GM23338 (cell line): Measurements from ENCODE around the gene RRP1. TPM values are rescaled to one million over a fixed set of nuclear protein-coding genes. Genes with fewer than 3 reads are reported as not detected.
A peak's percentile ranks its signal among the peaks of the same experiment; 100 is the strongest.

ENCODE experiments used
- ATAC-seq: fragments of 200-7000 bp; cut with Tn5 transposase; 3 replicates; pipeline ENCODE4 v1.9.1; 2020
- DNase-seq: peaks from one replicate; pipeline ENCODE4 v3.0.0-alpha.2; 2015; ENCODE audit warnings: low spot score
- H2AFZ ChIP-seq: fragments of 200-600 bp; sonication (generic); 2 replicates; pipeline ENCODE4 v1.8.0; 2016; ENCODE audit warnings: antibody characterized with exemption, mild to moderate bottlenecking, moderate library complexity
- H3F3A ChIP-seq: fragments of 200-600 bp; sonication (generic); replicated peaks from 2 replicates; pipeline ENCODE4 v1.8.0; 2017; ENCODE audit warnings: antibody characterized with exemption, mixed run types, low read depth
- H3K27ac ChIP-seq: fragments of 200-600 bp; sonication (generic); 2 replicates; pipeline ENCODE4 v1.6.1; 2016; ENCODE audit warnings: low read depth
- H3K27me3 ChIP-seq: fragments of 200-600 bp; sonication (generic); 2 replicates; pipeline ENCODE4 v1.8.0; 2016; ENCODE audit warnings: mild to moderate bottlenecking, mixed run types, moderate library complexity; ENCODE audit not compliant: insufficient read depth
- H3K36me3 ChIP-seq: fragments of 200-600 bp; sonication (generic); 2 replicates; pipeline ENCODE4 v1.8.0; 2016; ENCODE audit warnings: mild to moderate bottlenecking; ENCODE audit not compliant: insufficient read depth
- H3K4me1 ChIP-seq: fragments of 200-600 bp; sonication (generic); 2 replicates; pipeline ENCODE4 v1.8.0; 2016; ENCODE audit warnings: mild to moderate bottlenecking, moderate library complexity; ENCODE audit not compliant: insufficient read depth
- H3K4me2 ChIP-seq: fragments of 200-600 bp; sonication (generic); 2 replicates; pipeline ENCODE4 v1.7.1; 2017; ENCODE audit warnings: mixed run types
- H3K4me3 ChIP-seq: fragments of 200-600 bp; sonication (generic); 2 replicates; pipeline ENCODE4 v1.6.1; 2016; ENCODE audit warnings: mixed run types
- H3K79me2 ChIP-seq: fragments of 200-600 bp; sonication (generic); replicated peaks from 2 replicates; pipeline ENCODE4 v1.8.0; 2017; ENCODE audit warnings: mild to moderate bottlenecking; ENCODE audit not compliant: insufficient read depth
- H3K9me2 ChIP-seq: fragments of 200-600 bp; sonication (generic); 2 replicates; pipeline ENCODE4 v1.8.0; 2017; ENCODE audit not compliant: insufficient read depth
- H4K20me1 ChIP-seq: fragments of 200-600 bp; sonication (generic); replicated peaks from 2 replicates; pipeline ENCODE4 v1.8.0; 2017; ENCODE audit warnings: mild to moderate bottlenecking; ENCODE audit not compliant: insufficient read depth
- H3K27ac Mint-ChIP-seq: 2 replicates; pipeline ENCODE4 v1.8.0; 2020; ENCODE audit warnings: inconsistent platforms, mild to moderate bottlenecking, moderate library complexity, mixed read lengths
- H3K27me3 Mint-ChIP-seq: 3 replicates; pipeline ENCODE4 v1.8.0; 2022; ENCODE audit warnings: low read depth, mild to moderate bottlenecking, moderate library complexity, mixed read lengths, inconsistent platforms; ENCODE audit not compliant: insufficient read depth, poor library complexity
- H3K36me3 Mint-ChIP-seq: 3 replicates; pipeline ENCODE4 v1.8.0; 2021; ENCODE audit warnings: low read depth, mild to moderate bottlenecking, inconsistent platforms, moderate library complexity, mixed read lengths
- H3K4me1 Mint-ChIP-seq: 3 replicates; pipeline ENCODE4 v1.8.0; 2020; ENCODE audit warnings: mild to moderate bottlenecking, inconsistent platforms, mixed read lengths
- H3K4me3 Mint-ChIP-seq: 3 replicates; pipeline ENCODE4 v1.8.0; 2021; ENCODE audit warnings: moderate library complexity, mild to moderate bottlenecking, inconsistent platforms, mixed read lengths
- H3K9me3 Mint-ChIP-seq: 3 replicates; pipeline ENCODE4 v1.8.0; 2020; ENCODE audit warnings: moderate library complexity, mild to moderate bottlenecking, inconsistent platforms, mixed read lengths
- CREB1 ChIP-seq: fragments of 250-450 bp; sonication (Bioruptor Pico); IDR thresholded peaks from 2 replicates; pipeline ENCODE4 v1.5.0; 2020; ENCODE audit warnings: low read depth, mild to moderate bottlenecking, moderate library complexity
- EZH2 ChIP-seq: fragments of 200-600 bp; sonication (generic); IDR thresholded peaks from one replicate; pipeline ENCODE4 v1.8.0; 2017; ENCODE audit warnings: antibody characterized with exemption, mild to moderate bottlenecking, low read depth; ENCODE audit not compliant: unreplicated experiment
- EZH2phosphoT487 ChIP-seq: fragments of 200-600 bp; sonication (generic); IDR thresholded peaks from one replicate; pipeline ENCODE4 v1.8.1; 2018; ENCODE audit warnings: antibody characterized with exemption; ENCODE audit not compliant: unreplicated experiment
- JUNB ChIP-seq: IDR thresholded peaks from one replicate; pipeline ENCODE4 v1.6.1; 2016; ENCODE audit warnings: antibody characterized with exemption; ENCODE audit not compliant: unreplicated experiment
- NANOG ChIP-seq: IDR thresholded peaks from 2 replicates; pipeline ENCODE4 v1.6.1; 2016; ENCODE audit warnings: antibody characterized with exemption, borderline replicate concordance
- POLR2AphosphoS5 ChIP-seq: IDR thresholded peaks from 2 replicates; pipeline ENCODE4 v1.6.1; 2016; ENCODE audit warnings: antibody characterized with exemption, low read depth
- ZNF114 ChIP-seq: fragments of 250-450 bp; sonication (Bioruptor Pico); IDR thresholded peaks from 2 replicates; pipeline ENCODE4 v1.5.0; 2020; ENCODE audit warnings: mild to moderate bottlenecking, moderate library complexity
- ZNF462 ChIP-seq: fragments of 250-450 bp; sonication (Bioruptor Pico); IDR thresholded peaks from 2 replicates; pipeline ENCODE4 v1.5.0; 2020; ENCODE audit warnings: mild to moderate bottlenecking, moderate library complexity
- polyA plus RNA-seq: library from polyadenylated mRNA; unstranded; fragments of >200 nt; fragmentation: Nextera tagmentation; extraction: Ambion mirVana; gene quantifications from 2 replicates; pipeline ENCODE4 v1.2.1, GENCODE V29; 2016
- total RNA-seq: library from RNA; depleted of rRNA; stranded (reverse); fragments of >200 nt; shearing (Covaris generic); gene quantifications from 2 replicates; pipeline ENCODE4 v1.2.3, GENCODE V29; 2014
- TF ChIP-seq, protein P1 (sequence below): IDR thresholded peaks from one replicate; pipeline ENCODE4 v1.6.1; 2018; ENCODE audit warnings: antibody characterized with exemption; ENCODE audit not compliant: unreplicated experiment
- TF ChIP-seq, protein P2 (sequence below), 2 experiments: fragments of 200-600 bp in 1 of 2; sonication (generic) in 1 of 2; conservative IDR thresholded peaks; 2 replicates each; pipeline versions ENCODE4 v1.5.1 to v1.6.1; 2016 to 2017; ENCODE audit warnings: antibody characterized with exemption in 2 of 2, low read depth in 2 of 2, mild to moderate bottlenecking in 2 of 2, moderate library complexity in 1 of 2
- TF ChIP-seq, protein P3 (sequence below): IDR thresholded peaks from 2 replicates; pipeline ENCODE4 v1.6.1; 2016; ENCODE audit warnings: antibody characterized with exemption

The RRP1 gene
- total and polyA plus RNA-seq, 2 experiments from 2014 or later, result 36.5 to 63.5 TPM

DNA sequence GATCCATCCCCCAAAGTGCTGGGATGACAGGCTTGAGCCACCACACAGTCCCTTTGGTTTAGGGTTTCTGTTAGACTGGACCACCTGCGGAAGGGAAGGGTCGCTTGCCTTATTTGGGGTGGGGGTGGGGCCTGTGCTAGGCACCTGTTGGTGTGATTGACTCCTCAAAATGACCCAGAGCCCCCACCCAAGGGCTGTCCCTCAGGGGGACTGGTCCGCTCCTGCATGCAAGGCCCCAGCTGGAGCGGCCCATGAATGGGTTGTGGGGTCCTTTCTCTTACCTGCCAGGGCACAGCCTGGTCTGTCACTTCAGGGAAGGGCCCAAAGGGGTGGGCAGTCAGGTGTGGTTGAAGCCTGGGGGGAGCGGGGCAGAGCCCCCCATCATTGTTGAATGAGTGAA, 11.4 kb upstream of the RRP1 start (continued):
- TF ChIP-seq, protein P1, sequence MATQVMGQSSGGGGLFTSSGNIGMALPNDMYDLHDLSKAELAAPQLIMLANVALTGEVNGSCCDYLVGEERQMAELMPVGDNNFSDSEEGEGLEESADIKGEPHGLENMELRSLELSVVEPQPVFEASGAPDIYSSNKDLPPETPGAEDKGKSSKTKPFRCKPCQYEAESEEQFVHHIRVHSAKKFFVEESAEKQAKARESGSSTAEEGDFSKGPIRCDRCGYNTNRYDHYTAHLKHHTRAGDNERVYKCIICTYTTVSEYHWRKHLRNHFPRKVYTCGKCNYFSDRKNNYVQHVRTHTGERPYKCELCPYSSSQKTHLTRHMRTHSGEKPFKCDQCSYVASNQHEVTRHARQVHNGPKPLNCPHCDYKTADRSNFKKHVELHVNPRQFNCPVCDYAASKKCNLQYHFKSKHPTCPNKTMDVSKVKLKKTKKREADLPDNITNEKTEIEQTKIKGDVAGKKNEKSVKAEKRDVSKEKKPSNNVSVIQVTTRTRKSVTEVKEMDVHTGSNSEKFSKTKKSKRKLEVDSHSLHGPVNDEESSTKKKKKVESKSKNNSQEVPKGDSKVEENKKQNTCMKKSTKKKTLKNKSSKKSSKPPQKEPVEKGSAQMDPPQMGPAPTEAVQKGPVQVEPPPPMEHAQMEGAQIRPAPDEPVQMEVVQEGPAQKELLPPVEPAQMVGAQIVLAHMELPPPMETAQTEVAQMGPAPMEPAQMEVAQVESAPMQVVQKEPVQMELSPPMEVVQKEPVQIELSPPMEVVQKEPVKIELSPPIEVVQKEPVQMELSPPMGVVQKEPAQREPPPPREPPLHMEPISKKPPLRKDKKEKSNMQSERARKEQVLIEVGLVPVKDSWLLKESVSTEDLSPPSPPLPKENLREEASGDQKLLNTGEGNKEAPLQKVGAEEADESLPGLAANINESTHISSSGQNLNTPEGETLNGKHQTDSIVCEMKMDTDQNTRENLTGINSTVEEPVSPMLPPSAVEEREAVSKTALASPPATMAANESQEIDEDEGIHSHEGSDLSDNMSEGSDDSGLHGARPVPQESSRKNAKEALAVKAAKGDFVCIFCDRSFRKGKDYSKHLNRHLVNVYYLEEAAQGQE, result no peak
- TF ChIP-seq CREB1 (CRISPR knock-in tag) (no peak), EZH2phosphoT487 (no peak), POLR2AphosphoS5 (no peak), JUNB (no peak), NANOG (no peak), EZH2 (no peak)
- TF ChIP-seq, protein P2, sequence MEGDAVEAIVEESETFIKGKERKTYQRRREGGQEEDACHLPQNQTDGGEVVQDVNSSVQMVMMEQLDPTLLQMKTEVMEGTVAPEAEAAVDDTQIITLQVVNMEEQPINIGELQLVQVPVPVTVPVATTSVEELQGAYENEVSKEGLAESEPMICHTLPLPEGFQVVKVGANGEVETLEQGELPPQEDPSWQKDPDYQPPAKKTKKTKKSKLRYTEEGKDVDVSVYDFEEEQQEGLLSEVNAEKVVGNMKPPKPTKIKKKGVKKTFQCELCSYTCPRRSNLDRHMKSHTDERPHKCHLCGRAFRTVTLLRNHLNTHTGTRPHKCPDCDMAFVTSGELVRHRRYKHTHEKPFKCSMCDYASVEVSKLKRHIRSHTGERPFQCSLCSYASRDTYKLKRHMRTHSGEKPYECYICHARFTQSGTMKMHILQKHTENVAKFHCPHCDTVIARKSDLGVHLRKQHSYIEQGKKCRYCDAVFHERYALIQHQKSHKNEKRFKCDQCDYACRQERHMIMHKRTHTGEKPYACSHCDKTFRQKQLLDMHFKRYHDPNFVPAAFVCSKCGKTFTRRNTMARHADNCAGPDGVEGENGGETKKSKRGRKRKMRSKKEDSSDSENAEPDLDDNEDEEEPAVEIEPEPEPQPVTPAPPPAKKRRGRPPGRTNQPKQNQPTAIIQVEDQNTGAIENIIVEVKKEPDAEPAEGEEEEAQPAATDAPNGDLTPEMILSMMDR (conservative IDR thresholded peaks at IDR 0.05; ENCODE audit: low read depth in 2 of 2), result no peak
- TF ChIP-seq, protein P3, sequence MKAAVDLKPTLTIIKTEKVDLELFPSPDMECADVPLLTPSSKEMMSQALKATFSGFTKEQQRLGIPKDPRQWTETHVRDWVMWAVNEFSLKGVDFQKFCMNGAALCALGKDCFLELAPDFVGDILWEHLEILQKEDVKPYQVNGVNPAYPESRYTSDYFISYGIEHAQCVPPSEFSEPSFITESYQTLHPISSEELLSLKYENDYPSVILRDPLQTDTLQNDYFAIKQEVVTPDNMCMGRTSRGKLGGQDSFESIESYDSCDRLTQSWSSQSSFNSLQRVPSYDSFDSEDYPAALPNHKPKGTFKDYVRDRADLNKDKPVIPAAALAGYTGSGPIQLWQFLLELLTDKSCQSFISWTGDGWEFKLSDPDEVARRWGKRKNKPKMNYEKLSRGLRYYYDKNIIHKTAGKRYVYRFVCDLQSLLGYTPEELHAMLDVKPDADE, result no peak

DNA sequence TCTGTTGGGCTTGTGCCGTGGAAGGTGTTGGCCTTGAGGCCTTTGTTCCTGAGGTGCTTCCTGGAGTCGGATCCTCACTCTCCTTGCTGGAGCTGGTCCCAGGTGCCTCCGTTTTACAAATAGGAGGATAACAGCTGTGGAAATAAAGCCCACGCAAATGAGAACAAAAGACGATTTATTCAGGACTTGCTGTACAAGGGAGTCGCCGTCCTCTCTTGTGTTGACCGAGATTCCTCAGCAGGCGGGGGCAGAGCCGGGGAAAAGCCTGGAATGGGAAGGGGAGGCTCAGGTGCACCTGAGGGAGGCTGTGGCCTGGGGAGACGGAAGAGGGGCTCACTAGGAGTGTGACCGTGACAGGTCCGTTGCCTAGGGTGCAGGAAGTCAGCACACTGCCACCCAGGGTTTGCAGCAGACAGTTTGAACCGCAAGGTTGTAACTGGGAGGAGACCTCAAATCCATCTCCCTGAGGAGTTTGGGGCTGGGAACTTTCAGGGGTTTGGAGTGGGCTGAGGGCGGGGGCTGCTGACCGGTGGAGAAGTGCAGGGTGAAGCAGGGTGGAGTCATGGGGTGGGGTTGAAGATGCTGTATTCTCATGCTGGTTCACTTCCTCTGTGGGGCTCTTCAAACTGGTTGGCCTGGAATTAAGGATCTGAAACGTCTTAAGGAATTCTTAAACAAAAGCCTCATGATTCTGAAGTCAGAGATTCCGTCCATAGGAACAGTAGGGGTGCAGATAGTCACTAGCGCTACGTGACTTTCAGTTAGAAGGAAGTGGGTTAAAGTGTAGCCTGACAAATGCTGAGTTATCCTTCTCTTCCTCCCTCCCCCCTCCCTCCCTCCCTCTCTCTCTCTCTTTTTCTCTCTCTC, 10.7 kb upstream of the RRP1 start:
- Mint-ChIP-seq H3K9me3 (no peaks in the 10 kb centered on the region; the same call in 2 of the 3 replicates), H3K4me1 (peaks cover 24% of the 10 kb centered on the region), H3K4me3 (peak overlapping the region; percentile 39; the same call in 2 of the 3 replicates), H3K36me3 (peaks cover 15% of the 10 kb centered on the region), H3K27ac (peak overlapping the region; percentile 66; the same call in 1 of the 2 replicates), H3K27me3 (peaks cover 19% of the 10 kb centered on the region)
- TF ChIP-seq EZH2 (no peak), ZNF114 (CRISPR knock-in tag) (no peak), ZNF462 (CRISPR knock-in tag) (no peak)
- ATAC-seq (no peak), DNase-seq (peak; percentile 45)
- Histone ChIP-seq H3K4me3 (no peak overlapping the region), H3K4me2 (0 out of 2 replicates have a peak overlapping the region, but pooled peaks have one; percentile 48), H3K79me2 (peaks cover 16% of the 10 kb centered on the region), H4K20me1 (no peaks in the 10 kb centered on the region), H2AFZ (no peak overlapping the region), H3F3A (peaks cover 7% of the 10 kb centered on the region; the same call in 1 of the 2 replicates), H3K36me3 (peaks cover 2% of the 10 kb centered on the region), H3K4me1 (peaks cover 5% of the 10 kb centered on the region; the same call in 1 of the 2 replicates), H3K27me3 (no peaks in the 10 kb centered on the region), H3K9me2 (no peaks in the 10 kb centered on the region), H3K27ac (no peak overlapping the region; the same call in 1 of the 2 replicates)
